NCI-H526 treated with DMSO at 0.1 percent for 48 hours (cell line): Measurements from ENCODE around the gene COQ8B.
A peak's percentile ranks its signal among the peaks of the same experiment; 100 is the strongest.
"Not testable (repeated sequence)": the region's sequence is repeated elsewhere in the genome, so short reads cannot be mapped to it uniquely, and the experiment has no call there.

ENCODE experiments used
- DNase-seq: peaks from one replicate; lab custom pipeline; 2025; lab: John Stamatoyannopoulos, UW

The COQ8B gene

DNA sequence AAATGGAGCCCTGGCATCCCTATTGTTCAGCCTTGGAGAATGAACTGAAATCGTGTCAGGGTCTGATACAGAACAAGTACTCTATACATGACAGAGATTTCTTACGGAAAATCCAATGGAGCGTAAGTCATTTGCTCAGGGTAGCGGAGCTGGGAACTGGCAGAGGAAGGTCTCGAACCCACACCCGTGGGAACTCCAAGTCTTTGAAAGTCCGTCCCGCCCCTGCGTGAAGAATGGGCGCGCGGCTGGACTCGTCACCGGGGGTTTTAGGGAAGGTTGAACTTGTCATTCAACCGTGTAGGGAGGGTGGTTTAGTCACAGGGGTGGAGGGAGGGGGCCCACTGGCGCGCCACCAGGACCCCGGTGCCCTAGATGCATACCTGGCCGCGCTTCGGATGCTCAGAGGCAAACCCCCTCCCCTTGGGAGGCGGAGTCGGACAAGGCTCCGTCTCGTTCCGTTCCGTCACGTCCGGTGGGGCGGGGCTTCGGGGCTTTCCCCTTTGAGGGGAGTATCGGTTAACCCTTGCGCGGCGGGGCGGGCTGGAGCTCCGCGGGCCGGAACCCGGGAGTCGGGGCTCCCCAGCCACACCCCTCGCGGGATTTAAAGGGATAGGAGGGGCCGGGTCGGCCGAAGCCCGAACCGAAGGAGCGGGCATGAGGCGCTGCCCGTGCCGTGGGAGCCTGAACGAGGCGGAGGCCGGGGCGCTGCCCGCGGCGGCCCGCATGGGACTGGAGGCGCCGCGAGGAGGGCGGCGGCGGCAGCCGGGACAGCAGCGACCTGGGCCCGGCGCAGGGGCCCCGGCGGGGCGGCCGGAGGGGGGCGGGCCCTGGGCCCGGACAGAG is at the start of gene COQ8B, which contains the start of gene ITPKC:
Gene COQ8B, minus strand, starts transcription at position 405 of the 843 bp plus-strand sequence. CDS start 2,254 bp downstream, outside the sequence.
Gene ITPKC, plus strand, starts transcription at position 631 of the 843 bp plus-strand sequence. Its CDS starts 24 bp downstream, at position 655.
- DNase-seq, result peak; percentile 86

DNA sequence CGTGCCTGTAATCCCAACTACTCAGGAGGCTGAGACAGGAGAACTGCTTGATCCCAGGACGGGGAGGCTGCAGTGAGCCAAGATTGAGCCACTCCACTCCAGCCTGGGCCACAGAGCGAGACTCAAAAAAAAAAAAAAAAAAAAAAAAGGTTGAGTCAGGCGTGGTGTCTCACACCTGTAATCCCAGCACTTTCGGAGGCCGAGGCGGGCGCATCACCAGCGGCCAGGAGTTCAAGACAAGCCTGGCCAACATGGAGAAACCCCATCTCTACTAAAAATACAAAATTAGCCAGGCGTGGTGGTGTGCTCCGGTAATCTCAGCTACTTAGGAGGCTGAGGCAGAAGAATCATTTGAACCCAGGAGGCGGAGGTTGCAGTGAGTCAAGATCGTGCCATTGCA is 49.7 kb upstream of the COQ8B start:
- DNase-seq, result not testable (repeated sequence)

DNA sequence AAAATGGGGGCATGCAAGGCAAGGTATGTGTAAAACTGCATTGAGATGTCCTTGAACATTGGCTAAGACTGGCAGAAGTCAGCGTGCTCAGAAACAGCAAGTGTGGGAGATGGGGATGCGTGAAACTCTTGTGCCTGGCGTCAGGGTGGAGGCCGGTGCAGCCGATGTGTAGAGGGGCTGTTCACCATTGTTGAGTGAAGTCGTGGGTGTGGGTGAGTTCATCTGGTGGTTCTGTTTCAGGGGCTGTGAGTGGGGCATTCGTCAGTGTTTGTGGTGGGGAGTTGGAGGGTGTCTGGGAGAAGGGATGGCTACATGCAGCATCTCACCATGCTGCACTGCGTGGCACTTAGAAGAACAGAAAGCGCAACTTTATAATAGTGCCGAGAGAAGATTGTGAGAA is 47.3 kb upstream of the COQ8B start:
- no peak for DNase-seq

DNA sequence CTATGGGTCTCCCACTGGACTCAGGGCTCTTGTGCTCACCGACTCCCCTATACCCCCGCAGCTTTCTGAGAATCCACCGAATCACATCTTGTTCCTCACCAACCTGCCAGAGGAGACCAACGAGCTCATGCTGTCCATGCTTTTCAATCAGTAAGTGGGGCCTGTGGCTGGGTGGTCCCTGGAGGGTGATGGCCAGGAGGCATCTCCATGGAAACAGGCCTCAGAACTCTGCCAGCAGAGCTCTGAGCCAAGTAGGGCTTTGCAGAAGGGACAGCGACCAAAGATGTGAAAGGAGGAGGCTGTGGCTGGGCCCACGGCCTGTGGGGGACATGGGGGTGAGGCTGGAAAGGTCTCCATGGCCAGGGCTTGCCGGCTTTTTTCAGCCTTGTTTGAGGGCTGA is 46.8 kb upstream of the COQ8B start:
- DNase-seq, result no peak

DNA sequence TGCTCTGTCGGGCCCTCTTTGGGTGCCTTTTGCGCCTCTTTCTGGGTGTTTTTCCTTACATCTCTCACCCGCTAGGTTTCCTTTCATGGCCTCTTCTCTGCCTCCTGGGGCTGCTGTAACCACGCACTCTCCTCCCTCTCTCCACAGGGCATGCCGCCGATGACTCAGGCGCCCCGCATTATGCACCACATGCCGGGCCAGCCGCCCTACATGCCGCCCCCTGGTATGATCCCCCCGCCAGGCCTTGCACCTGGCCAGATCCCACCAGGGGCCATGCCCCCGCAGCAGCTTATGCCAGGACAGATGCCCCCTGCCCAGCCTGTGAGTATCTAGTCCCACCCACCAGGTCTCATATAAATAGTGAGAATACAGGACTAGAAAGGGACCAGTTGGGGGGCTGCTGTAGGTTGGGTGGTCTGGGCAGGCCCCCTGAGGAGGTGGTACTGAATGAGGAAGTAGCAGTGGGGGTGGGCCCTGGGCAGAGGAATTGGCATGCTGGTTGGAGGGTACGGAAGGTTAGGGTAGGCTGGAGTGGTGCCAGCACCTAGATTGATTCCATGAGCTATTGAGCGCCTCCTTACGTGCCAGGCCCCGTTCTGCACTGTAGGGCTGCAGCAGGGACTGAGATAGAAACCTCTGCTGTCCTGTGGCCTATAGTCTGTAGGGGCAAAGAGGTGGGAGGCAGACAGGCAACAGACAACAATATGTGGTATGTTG is 46.2 kb upstream of the COQ8B start:
- no peak for DNase-seq

DNA sequence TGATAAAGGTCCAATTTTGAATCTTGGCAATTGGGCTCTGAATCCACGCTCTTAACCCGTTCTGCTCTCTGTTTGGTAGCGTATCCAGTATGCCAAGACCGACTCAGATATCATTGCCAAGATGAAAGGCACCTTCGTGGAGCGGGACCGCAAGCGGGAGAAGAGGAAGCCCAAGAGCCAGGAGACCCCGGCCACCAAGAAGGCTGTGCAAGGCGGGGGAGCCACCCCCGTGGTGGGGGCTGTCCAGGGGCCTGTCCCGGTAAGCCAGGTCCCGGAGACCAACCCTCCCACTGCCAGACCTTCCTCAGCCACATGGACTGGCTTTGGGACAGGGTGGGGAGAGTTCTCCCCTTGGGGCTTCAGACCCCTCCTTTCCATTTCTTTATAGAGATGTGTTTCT is 42.7 kb upstream of the COQ8B start:
- DNase-seq, result no peak

DNA sequence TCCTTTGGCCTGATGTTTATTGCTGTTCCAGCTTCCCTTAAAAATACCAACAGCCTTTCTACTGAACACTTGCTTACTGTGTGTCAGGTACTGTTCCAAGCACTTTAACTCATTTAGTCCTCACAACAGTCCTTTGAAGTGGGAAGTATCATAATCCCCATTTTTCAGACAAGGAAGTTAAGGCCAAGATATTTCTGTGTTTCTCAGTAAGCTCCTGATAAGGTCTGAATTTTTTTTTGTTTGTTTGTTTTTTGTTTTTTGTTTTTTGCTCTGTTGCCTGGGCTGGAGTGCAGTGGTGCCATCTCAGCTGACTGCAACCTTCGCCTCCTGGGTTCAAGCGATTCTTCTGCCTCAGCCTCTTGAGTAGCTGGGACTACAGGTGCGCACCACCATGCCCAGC is 41.8 kb upstream of the COQ8B start:
- DNase-seq, result no peak

DNA sequence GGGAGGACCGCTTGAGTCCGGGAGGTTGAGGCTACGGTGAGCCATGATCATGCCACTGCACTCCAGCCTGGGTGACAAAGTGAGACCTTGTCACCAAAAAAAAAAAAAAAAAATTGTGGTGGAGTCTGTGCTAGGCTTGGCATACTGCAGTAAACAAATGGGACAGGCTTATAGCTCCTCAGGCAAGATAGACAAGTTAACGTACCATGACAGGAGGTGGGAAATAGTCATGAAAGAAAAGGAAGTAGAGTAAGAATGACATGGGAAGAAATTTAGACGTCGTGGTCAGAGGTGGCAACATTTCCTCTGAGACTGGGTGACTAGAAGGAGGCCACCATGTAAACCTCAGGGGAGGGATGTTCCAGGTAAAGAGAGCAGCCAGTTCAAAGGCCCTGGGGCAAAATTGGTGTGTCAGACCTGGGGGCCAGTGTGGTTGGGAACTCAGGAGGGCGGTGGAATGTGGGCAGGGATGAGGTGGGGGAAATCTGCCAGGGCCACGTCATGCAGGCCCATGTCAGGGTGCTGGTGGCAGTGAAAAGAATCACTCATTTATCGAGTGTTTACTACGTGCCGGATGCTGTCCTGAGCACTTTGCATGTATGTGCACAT is 39.9 kb upstream of the COQ8B start:
- DNase-seq, result no peak

DNA sequence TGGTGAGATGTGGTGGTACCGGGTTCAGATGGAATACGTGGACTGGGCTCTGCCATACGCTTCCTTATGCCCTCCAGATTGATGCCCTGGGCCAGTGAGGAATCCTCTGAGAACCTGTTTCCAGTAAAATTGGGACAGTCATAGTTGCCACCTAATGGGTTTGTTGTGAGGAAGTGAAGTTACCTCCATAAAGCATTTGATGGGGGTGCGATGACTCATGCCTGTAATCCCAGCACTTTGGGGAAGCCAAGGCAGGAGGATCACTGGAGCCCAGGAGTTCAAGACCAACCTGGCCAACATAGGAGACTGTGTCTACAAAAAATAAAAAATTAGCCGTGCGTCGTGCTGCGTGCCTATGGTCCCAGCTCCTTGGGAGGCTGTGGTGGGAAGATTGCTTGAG is 39.1 kb upstream of the COQ8B start:
- DNase-seq, result no peak

DNA sequence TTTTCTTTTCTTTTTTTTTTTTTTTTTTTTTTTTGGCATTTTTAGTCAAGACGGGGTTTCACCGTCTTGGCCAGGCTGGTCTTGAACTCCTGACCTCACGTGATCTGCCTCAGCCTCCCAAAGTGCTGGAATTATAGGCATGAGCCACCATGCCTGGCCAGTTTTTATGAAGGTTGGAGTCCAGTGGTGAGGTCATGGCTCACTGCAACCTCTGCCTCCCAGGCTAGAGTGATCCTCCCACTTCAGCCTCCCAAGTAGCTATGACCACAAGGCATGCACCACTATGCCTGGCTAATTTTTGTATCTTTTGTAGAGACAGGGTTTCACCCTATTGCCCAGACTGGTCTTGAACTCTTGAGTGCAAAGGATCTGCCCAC is 38.5 kb upstream of the COQ8B start:
- DNase-seq, result no peak

DNA sequence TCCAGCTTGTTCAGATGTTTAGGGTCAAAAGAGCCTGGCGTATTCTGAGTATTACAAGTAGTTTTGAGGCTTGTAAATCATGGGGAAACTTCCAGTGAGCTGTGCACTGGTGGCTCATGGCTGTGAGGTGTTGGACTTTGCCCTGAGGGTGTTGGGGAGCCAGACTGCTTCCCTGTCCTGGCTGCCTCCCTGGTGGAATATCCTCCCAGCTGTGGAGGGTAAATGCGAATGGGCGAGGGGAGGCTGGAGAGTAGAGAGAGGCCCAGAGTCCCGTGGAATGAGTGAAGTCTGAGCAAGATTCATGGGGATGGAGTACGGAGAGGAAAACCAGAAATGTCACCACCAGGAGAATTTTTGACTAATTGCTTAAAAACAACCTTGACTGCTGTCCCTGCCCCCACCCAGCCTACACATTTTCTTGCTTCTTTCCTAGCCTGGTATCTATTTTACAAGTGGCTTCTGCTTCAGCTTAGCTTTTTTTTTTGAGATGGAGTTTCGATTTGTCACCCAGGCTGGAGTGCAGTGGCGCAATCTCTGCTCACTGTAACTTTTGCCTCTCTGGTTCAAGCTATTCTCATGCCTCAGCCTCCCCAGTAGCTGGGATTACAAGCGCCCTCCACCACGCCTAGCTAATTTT is 38.0 kb upstream of the COQ8B start:
- DNase-seq, result no peak

DNA sequence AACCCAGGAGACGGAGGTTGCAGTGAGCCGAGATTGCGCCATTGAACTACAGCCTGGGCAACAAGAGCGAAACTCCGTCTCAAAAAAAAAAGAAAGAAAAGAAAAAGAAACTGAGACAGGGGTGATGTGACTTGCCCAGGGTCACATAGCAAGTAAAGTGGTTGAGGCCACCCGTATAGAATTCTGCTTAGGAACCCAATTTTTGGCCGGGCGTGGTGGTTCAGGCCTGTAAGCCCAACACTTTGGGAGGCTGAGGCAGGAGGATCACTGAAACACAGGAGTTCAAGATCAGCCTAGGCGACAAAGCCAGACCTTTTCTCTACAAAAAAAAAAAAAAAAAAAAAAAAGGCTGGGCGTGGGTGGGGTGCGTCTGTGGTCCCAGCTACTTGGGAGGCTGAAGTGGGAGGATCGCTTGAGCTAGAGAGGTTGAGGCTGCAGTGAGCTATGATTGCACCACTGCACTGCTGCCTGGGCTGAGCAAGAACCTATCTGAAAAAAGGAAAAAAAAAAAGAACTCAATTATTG is 35.6 kb upstream of the COQ8B start:
- no peak for DNase-seq

DNA sequence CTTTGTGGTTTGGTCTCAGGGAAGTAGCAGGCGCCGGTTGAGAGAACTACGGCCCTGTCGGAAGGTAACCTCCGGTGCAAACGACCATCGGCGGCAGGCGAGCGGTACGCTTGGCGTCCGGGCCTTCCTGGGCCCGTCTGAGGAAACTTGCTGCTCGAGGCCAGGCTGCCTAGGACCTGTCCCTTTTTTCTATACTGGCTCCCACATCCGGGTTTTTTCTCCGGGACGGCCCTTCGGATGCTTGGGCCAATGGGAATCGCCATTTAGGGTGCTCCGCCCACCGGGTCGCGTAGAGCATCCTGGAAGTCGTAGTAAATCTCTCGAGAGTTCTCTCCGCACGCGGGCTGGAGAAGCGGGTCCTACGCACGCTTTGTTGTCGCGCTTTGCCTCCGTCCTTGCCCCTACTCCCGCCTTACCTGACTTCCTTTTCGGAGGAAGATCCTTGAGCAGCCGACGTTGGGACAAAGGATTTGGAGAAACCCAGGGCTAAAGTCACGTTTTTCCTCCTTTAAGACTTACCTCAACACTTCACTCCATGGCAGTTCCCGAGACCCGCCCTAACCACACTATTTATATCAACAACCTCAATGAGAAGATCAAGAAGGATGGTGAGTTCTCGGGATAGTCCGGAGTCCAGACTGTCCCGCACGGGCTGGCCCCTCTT is 34.3 kb upstream of the COQ8B start, which contains the start of gene SNRPA:
Gene SNRPA, plus strand, starts transcription at position 330 of the 664 bp plus-strand sequence. Its CDS starts 206 bp downstream, at position 536.
- peak; percentile 97 for DNase-seq

DNA sequence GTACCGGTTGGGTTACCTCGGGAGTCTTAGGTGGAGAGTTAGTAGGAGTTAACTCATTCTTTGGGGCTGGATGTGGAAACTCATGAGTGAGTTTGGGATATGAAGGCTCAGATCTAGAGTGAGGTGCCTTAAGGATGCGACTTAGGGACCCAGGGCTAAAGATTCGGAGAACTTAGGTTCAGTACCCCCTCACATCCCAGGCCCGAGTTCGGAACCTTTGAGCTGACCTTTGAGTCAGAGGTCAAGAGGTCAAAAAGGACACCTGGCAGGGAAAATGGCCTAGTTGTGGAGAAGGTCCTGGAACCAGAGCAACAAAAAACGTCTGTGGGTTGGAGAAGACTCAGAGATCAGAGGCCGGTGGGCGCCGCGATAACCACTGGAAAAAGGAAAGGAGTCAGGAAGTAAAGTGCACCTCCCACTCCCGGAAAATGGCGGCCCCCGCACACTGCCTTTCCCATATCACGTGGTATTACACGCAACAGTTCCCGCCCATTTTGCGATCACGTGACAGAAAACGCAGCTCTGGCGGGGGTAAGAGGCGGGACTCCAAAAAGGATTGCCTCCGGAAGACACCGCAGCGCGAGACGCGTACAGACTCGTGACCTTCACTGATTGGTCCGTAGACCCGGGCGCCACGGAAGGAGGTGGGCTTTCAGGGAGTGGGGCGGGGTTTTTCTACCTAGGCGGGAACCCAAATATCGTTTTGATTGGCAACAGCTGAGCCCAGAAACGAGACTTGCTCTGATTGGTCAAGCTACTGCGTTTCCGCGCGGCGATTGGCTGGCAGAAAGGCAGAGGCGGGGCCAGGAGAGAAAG is 33.6 kb upstream of the COQ8B start, which contains the start of gene ACTMAP:
Gene ACTMAP, minus strand, starts transcription at position 420 of the 816 bp plus-strand sequence. CDS start 674 bp downstream, outside the sequence.
- DNase-seq, result peak; percentile 99

DNA sequence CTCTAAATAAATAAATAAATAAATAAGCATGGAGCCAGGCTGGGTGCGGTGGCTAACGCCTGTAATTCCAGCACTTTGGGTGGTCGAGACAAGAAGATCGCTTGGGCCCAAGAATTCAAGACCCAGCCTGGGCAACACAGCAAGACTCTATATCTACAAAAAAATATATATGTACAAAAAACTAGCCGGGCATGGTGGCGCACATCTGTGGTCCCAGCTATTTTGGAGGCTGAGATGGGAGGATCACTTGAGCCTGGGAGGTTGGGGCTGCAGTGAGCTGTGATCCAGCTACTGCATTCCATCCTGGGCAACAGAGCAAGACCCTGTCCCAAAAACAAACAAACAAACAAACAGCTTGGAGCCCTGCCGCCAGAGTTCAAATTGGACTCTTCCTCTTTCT is 30.9 kb upstream of the COQ8B start:
- DNase-seq, result no peak

DNA sequence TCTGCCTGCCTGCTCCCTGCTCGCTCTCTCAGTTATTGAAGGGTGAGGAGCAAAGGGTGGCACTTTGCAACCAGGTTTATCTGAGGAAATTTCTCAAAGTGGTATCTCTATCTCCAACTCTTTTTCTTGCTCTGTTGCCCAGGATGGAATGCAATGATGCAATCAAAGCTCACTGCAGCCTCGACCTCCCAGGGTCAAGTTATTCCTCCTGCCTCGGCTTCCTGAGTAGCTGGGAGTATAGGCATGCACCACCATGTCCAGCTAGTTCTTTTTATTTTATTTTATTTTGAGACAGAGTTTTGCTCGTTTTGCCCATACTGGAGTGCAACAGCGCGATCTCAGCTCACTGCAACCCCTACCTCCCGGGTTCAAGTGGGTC is 28.7 kb upstream of the COQ8B start:
- DNase-seq, result no peak

DNA sequence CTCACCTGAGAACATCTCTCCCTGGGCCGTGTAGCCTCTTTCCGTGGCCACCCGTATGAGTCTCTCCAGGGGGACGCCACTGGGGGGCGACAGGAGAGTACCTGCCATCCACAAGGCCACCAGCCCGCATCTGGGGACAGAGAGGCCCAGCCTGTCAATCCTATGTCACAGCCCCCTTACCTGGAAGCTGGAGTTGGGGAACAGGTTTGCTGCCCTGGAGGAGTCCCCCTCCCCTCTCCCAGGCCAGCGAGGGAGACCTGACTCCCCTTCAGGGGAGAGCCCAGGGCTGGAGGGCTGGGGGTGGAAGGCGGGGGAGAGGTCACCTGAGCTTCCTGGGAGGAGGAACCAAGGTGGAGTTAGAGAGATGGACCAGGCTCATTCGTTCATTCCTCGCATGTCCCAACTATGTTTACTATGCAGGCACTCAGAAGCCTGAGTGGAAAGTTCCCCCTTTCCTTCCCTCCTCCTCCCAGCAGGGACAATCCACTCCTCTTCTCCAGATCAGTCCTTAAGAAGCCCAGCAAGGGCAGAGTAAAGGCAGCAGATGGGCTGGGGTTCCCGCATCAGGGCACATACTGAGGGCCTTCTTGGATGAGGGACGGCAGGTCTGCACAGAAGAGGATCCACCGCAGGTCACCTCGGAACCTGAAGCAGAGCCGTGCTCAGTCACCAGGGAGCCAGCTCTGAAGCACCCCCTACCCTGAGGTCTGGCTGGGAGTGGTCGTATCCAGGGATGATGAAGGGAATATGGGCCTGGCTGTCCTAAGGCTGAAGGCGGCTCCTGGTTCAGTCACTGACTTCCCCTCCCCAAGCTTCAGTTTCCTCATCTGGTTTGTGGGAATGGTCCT is 28.1 kb upstream of the COQ8B start:
- DNase-seq, result no peak

DNA sequence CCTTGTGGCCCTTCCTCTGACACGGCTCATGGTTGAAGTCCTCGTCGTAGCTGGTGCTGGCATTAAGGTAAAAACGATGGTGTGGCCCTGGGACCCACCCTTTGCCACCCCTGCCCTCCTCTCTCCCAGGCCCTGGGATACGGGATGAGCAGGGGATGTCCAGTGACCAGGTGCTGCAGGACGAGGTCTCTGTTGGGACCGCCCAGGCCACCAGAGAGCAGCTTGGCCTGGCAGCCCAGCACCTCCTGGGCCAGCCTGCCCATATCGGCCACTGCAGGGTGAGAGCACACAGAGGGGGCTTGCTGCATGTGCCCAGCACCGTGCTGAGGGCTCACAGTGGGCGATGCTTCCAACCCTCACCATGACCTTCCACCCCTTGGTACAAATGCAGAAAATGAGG is 27.2 kb upstream of the COQ8B start:
- DNase-seq, result no peak

DNA sequence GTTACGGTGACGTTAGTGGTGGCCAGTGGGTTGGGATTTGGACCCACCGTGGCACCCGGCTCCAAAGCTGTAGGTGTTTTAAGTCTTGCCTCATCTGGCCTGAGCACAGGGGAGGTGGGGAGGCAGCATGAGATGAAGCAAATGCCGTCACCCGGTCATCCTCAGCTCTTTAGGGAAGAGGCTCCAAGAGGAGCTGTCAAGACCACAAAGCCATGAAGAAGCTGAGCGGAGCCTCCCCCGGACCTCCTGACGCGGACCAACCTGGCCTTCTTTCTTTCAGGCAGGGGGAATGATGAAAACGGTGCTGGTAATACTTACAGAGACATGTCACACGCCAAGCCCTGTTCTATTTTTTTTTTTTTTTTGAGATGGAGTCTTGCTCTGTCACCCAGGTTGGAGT is 26.2 kb upstream of the COQ8B start:
- DNase-seq, result no peak

DNA sequence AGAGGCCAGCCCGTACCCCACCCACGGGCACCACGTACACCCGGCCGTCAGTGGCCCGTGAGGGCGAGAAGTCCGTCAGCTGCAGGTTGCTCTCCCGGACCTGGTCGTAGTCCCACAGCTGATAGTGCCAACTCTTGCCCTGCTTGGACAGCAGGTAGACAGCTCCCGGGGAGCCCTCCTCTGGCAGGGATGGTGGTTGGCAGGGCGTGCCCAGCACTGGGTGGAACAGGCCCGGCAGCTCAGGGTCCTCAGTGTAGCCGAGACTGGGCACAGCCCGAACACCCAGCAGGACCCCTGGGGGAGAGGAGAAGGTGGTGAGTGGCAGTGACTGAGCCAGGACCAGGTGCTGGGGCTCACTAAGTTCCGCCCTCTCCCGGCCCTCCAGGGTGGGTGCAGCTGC is 25.8 kb upstream of the COQ8B start:
- DNase-seq, result no peak
